ENCODE measurements around the gene BIRC6.

Gene BIRC6

GRCh38 chr2:32417659-32418058 lies 60.8 kb downstream of the BIRC6 start:
- TF ChIP-seq CTCF (IDR thresholded peaks at IDR 0.05; ENCODE audit: extremely low read depth, missing control alignments), result no peak
- DNase-seq (ENCODE audit: low spot score), result no peak

- DNase-seq (ENCODE audit: low spot score), result no peak
- no peak for TF ChIP-seq CTCF (IDR thresholded peaks at IDR 0.05; ENCODE audit: extremely low read depth, missing control alignments)
Measured at GRCh38 chr2:32418778-32419177, 62.0 kb downstream of the BIRC6 start.

GRCh38 chr2:32422133-32422532 lies 65.3 kb downstream of the BIRC6 start:
- no peak for TF ChIP-seq CTCF (IDR thresholded peaks at IDR 0.05; ENCODE audit: extremely low read depth, missing control alignments)
- DNase-seq (ENCODE audit: low spot score), result no peak

GRCh38 chr2:32423536-32423935 lies 66.7 kb downstream of the BIRC6 start:
- TF ChIP-seq CTCF (IDR thresholded peaks at IDR 0.05; ENCODE audit: extremely low read depth, missing control alignments), result no peak
- DNase-seq (ENCODE audit: low spot score), result no peak

- TF ChIP-seq CTCF (IDR thresholded peaks at IDR 0.05; ENCODE audit: extremely low read depth, missing control alignments), result no peak
- no peak for DNase-seq (ENCODE audit: low spot score)
Measured at GRCh38 chr2:32424739-32425138, 67.9 kb downstream of the BIRC6 start.

- DNase-seq (ENCODE audit: low spot score), result no peak
- TF ChIP-seq CTCF (IDR thresholded peaks at IDR 0.05; ENCODE audit: extremely low read depth, missing control alignments), result no peak
Measured at GRCh38 chr2:32425719-32426141, 68.9 kb downstream of the BIRC6 start.

GRCh38 chr2:32427672-32428610 lies 71.1 kb downstream of the BIRC6 start:
- TF ChIP-seq CTCF (IDR thresholded peaks at IDR 0.05; ENCODE audit: extremely low read depth, missing control alignments), result no peak
- no peak for DNase-seq (ENCODE audit: low spot score)
